ENCODE measurements around the gene SLC6A8.
"Not testable (repeated sequence)": the region's sequence is repeated elsewhere in the genome, so short reads cannot be mapped to it uniquely, and the experiment has no call there.

DNA sequence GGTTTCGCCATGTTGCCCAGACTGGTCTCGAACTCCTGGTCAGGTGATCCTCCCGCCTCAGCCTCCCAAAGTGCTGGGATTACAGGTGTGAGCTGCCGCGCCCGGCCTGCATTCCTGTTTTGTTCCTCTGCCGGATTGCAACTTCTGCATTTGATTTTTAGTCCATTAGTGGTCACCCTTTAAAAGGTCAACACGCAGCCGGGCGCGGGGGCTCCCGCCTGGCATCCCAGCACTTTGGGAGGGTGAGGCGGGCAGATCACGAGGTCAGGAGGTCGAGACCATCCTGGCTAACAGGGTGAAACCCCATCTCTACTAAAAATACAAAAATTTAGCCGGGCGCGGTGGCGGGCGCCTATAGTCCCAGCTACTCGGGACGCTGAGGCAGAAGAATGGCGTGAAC lies 42.4 kb downstream of the SLC6A8 start:
- TF ChIP-seq POLR2AphosphoS5 (IDR thresholded peaks at IDR 0.05; ENCODE audit: borderline replicate concordance, low read depth, low read length); EZH2 (IDR thresholded peaks at IDR 0.05): not testable (repeated sequence)

Data from SK-N-MC (cell line).